Fibroblast of pulmonary artery (primary cell): ENCODE results near the gene TCN2.
A peak's percentile ranks its signal among the peaks of the same experiment; 100 is the strongest.
"Not testable (repeated sequence)": the region's sequence is repeated elsewhere in the genome, so short reads cannot be mapped to it uniquely, and the experiment has no call there.

ENCODE experiments used
- DNase-seq: peaks from one replicate; pipeline ENCODE4 v3.0.0-alpha.2; 2010; ENCODE audit warnings: low read depth
- H3K4me3 ChIP-seq: replicated peaks from 2 replicates; pipeline ENCODE4 v1.5.1; 2011; ENCODE audit warnings: low read depth, mild to moderate bottlenecking, control low read depth, low read length, moderate library complexity
- CTCF ChIP-seq: IDR thresholded peaks from 2 replicates; pipeline ENCODE4 v1.5.1; 2011; ENCODE audit warnings: mild to moderate bottlenecking, control low read depth, low read length, inconsistent platforms; ENCODE audit errors: missing control alignments

TCN2 gene

GRCh38 chr22:30606455-30607299, at the start of gene TCN2:
Gene TCN2, plus strand, starts transcription at chr22:30607174. Its CDS starts 158 bp downstream, at chr22:30607332.
- H3K4me3 ChIP-seq = peak within 1 kb of the TSS; percentile 57
- DNase-seq = peak; percentile 89
- TF ChIP-seq CTCF = no peak

GRCh38 chr22:30557243-30557642, 49.7 kb upstream of the TCN2 start:
- no peak overlapping the region for H3K4me3 ChIP-seq
- no peak for DNase-seq
- no peak for TF ChIP-seq CTCF

- DNase-seq = no peak
- TF ChIP-seq CTCF = no peak
- no peak overlapping the region for H3K4me3 ChIP-seq
Measured at GRCh38 chr22:30559889-30560288, 47.1 kb upstream of the TCN2 start.

GRCh38 chr22:30560643-30561202, 46.3 kb upstream of the TCN2 start:
- not testable (repeated sequence) for H3K4me3 ChIP-seq, DNase-seq

- no peak for TF ChIP-seq CTCF
- DNase-seq = no peak
- H3K4me3 ChIP-seq = no peak overlapping the region
Measured at GRCh38 chr22:30561402-30562189, 45.4 kb upstream of the TCN2 start.

GRCh38 chr22:30562366-30562765, 44.6 kb upstream of the TCN2 start:
- no peak overlapping the region for H3K4me3 ChIP-seq
- no peak for TF ChIP-seq CTCF
- no peak for DNase-seq
